ENCODE measurements around the gene KLHL5. TPM values are rescaled to one million over a fixed set of nuclear protein-coding genes. Genes with fewer than 3 reads are reported as not detected.
"Not testable (repeated sequence)": the region's sequence is repeated elsewhere in the genome, so short reads cannot be mapped to it uniquely, and the experiment has no call there.

KLHL5 gene
- total and polyA plus RNA-seq, 2 of the 4 experiments (the other 2 are of a cell fraction): 58.8 to 97.7 TPM

DNA sequence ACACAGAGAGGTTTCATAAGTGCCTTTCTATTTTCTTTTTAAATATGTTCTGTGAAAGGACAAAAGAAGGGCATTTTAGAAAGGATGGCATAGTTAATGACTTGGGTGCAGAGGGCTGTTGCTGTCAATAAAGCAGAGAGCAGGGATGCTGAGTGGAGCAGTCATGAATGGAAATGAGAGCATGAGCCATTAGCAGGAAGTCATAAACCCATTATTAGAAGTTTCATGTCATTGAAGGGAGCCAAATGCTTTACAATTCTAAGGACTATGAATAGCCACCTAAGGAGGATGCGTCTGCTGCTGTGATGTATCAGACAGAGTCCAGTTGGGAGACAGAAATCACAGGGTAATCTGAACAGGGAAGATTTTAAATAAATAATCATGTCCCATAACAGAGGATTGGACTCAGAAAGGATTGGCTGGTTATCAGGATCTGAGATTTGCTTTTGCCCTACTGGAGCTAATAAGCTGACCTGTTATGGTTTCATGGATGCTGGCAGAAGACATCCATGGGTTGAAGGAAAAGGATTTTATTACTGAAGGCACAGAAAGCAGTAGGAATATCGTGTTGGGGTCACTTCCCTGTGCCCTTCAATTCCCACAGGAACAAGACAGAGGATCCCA, 72.8 kb downstream of the KLHL5 start (continued):
- TF ChIP-seq SMC3 (IDR thresholded peaks at IDR 0.05; ENCODE audit: low read depth, low read length) (no peak), MAFK (IDR thresholded peaks at IDR 0.05; ENCODE audit: low read depth, low read length) (no peak)

- dilution Hi-C loops (cut with HindIII; ENCODE audit: low sequenced_read_pairs, unreplicated experiment); H4K8ac ChIP-seq (ENCODE audit: low read depth in 2 of 2, low read length in 2 of 2); H3K23ac ChIP-seq (ENCODE audit: low read depth, low read length); BruUV-seq (replicated peaks); H3K9ac ChIP-seq (ENCODE audit: low read depth, low read length); H2BK20ac ChIP-seq (ENCODE audit: low read depth, low read length); H2AFZ ChIP-seq (replicated peaks; ENCODE audit: low read length, poor library complexity); H3K56ac ChIP-seq (ENCODE audit: extremely low read depth, insufficient read depth, low read length); H3K4ac ChIP-seq (ENCODE audit: low read depth, low read length); H2BK5ac ChIP-seq (ENCODE audit: low read depth, low read length, poor library complexity, severe bottlenecking); DNase-seq; H3K18ac ChIP-seq (ENCODE audit: low read depth, low read length); H2BK120ac ChIP-seq (ENCODE audit: low read depth, low read length); H2AK9ac ChIP-seq (replicated peaks; ENCODE audit: low read depth, low read length, poor library complexity); H3K79me1 ChIP-seq (ENCODE audit: low read depth in 1 of 2, low read length in 2 of 2); H4K20me1 ChIP-seq (ENCODE audit: insufficient read depth, low read length); H2AK5ac ChIP-seq (ENCODE audit: low read depth, low read length); H2BK15ac ChIP-seq (ENCODE audit: low read depth, low read length); H3K9me3 ChIP-seq (ENCODE audit: control insufficient read depth, insufficient read depth, low read length); CTCF ChIA-PET; H3K27me3 ChIP-seq (ENCODE audit: control insufficient read depth, insufficient read depth, low read length); H4K5ac ChIP-seq (ENCODE audit: low read depth, low read length); H4K91ac ChIP-seq (ENCODE audit: insufficient read depth, low read depth, low read length); H3K4me1 ChIP-seq (ENCODE audit: control insufficient read depth, insufficient read depth, low read length); ATAC-seq (ENCODE audit: low read depth); H3K4me3 ChIP-seq (ENCODE audit: insufficient read depth, low read depth, low read length); H3K27ac ChIP-seq (ENCODE audit: insufficient read depth, low read length); H3K9me1 ChIP-seq (ENCODE audit: insufficient read depth, low read length); H3K36me3 ChIP-seq (ENCODE audit: control insufficient read depth, insufficient read depth, low read length); H3K14ac ChIP-seq (replicated peaks; ENCODE audit: low read depth, low read length); H3K4me2 ChIP-seq (ENCODE audit: low read depth, low read length); POLR2A ChIA-PET (ENCODE audit: unreplicated experiment): not testable (repeated sequence)
- in situ Hi-C loops (cut with MboI; ENCODE audit: low sequenced_read_pairs) (loop anchor here (5.0 kb wide), 1 partner anchor 376 kb away; no protein-coding TSS in a partner anchor), intact Hi-C loops (cut with micrococcal nuclease) (loop anchor here (5.0 to 10.0 kb wide), 2 partner anchors 206 to 1073 kb away; no protein-coding TSS in a partner anchor)
- no CpG with 5 or more reads among the region's 3 CpGs for WGBS, 2 experiments (ENCODE audit: extremely low coverage in 2 of 2, insufficient read length in 1 of 2)
Measured at GRCh38 chr4:39138227-39138626, 76.2 kb downstream of the KLHL5 start.

Measured in IMR-90 (cell line).